Measurements from ENCODE around the gene MKNK1.

Gene MKNK1

DNA sequence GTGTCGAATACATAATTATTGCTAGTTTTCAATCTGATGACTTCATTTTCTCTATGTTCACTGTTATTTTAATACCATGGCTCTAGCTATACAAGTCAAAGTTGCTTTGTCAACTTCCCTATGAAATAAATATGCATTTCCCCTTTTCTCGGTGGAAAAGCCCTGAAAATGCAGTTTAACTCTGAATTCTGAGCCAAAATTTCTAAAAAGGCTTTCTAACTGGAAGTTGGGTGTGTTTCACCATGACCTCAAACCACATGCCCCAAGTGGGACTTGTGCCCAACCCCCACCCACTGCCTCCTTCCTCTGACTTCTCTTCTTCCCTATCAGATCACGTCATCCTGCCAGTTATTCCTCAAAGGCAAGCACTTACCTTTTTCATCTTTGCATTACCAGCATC, 8.9 kb downstream of the MKNK1 start:
- no peak for DNase-seq

DNA sequence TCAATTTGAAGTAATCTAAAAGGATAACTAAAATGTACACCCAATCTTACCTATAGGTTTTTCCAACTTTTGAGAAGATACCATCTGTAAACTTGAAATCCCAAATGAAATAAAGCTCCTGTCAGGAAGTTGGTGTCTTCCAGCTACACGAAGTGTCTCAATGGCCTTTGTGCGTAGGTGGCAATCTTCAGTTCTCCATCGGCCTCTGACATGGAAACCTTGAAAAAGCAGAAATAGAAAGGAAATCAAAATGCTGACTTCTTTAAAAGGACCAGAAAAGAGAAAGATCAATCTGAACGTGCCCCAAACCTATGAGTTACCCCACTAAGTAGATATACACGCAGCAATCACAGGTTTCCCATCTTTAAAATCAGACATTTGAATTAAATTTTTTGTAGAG, 10.0 kb downstream of the MKNK1 start:
- DNase-seq = no peak

DNA sequence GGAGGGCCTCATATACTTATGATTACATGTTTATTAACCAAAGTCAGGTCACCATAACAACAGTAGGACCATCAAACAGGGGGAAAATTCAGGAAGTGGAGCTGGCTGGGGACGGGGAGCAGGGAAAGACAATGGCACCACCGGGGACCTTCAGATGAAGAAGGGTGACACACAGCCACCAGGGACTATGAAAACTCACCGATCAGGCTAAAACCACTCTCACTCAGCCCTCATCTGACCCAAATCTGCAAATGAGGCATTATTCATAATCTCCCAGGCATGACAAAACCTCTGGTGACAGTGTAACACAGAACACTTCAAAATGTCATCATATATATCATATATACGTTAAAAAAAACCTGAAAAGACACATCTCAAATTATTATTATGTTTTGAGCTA, 11.2 kb downstream of the MKNK1 start:
- DNase-seq = no peak

DNA sequence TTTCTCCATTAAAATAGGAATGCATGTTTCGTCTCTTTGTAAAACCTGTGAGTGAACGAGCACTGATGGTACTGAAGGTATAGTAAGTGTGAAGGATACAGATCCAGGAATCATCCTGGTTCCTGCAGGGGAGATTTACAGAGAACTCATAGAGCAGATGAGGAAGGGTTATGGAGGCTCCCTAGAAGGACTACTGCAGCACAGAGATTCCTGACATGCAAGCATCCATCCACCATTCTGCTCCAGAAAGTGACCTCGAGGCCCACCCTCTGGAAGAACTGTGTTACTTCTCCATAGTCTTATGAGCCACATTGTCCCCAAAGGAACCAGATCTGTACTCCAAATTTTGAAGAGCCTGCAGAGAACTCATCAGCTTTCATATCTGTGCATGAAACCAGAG, 14.5 kb downstream of the MKNK1 start:
- DNase-seq = no peak

DNA sequence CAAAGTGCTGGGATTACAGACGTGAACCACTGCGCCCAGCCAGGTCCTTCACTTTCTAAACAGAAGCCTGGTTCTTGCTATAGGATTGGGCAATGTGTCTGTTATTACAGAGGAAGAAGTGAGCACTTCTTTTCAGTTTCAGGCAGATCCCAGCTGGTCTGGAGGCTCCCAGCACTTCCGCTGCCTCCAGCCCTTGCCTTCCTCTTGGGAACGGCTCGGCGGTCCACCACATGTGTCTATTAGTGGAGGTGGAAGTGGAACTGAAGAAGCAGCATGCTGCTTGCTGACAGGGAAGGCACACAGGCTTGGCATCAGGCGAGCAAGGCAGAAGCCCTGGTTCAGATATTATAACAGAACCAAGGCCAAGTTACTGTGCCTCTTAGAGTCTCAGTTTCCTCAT, 17.0 kb downstream of the MKNK1 start:
- no peak for DNase-seq

DNA sequence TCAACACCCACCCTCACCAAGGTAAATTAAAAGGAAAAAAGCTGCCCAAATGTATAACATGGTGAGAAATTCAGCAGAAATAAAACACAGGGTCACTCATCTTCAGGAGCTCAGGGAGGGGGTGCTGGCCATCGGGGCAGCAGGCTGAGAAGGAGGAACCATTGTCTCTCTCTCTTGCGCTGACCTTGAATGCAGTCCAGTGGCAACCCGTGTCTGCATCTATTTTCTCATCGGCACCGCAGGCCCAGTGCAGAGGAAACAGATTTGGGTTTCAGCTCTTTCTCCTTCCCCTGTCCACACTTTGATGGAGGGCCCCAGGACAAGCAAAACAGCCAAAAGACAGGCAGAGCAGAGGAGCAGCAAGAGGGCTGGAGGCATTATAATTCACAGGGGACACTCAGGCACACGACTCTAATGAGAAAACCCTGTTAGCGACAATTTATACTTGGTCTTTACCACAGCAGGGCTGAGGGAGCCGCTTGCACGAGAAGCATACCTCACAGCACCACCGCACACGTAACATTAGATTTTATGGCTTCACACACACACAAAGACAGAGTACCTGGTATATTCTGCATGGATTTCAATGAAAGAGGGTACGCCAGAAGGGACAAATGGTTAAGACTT, 18.6 kb downstream of the MKNK1 start:
- no peak for DNase-seq

DNA sequence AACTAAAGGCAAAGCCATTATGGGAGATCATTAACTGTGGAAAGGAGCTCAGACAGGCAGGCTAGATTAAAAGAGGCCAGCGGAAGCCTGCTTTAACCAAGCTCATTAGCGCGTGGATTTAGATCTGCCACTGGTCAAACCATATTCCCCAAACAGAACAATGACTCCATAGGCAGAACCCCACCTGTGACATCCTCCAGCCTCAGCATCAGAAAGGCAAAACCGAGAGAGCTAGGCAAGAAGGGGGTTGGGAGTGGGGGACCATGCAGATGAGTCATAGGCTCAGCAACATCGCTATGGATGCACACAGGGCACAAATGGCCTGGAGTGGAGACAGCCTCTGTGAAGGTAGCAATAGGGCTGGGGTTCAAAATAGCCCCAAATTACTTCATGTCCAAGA, 20.6 kb downstream of the MKNK1 start:
- no peak for DNase-seq

DNA sequence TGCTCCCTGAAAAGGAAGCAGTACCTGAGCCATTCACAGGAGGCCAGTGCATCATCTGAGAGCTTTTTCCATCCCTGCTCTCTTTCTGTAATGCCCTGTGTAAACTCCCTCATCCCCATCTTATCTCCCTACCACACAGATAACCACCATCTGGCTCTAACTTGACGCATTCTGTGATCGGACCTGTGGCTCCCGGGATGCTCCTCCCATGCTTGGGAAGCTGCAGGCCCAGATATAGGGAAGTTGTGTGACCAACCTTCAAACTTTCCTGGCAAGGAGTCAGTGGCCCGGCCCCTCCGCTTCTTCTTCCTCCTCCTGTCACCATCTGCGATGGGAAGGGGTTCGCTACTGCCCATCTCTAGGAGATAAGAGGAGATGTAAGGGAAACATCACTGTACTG, 21.1 kb downstream of the MKNK1 start:
- DNase-seq = no peak

DNA sequence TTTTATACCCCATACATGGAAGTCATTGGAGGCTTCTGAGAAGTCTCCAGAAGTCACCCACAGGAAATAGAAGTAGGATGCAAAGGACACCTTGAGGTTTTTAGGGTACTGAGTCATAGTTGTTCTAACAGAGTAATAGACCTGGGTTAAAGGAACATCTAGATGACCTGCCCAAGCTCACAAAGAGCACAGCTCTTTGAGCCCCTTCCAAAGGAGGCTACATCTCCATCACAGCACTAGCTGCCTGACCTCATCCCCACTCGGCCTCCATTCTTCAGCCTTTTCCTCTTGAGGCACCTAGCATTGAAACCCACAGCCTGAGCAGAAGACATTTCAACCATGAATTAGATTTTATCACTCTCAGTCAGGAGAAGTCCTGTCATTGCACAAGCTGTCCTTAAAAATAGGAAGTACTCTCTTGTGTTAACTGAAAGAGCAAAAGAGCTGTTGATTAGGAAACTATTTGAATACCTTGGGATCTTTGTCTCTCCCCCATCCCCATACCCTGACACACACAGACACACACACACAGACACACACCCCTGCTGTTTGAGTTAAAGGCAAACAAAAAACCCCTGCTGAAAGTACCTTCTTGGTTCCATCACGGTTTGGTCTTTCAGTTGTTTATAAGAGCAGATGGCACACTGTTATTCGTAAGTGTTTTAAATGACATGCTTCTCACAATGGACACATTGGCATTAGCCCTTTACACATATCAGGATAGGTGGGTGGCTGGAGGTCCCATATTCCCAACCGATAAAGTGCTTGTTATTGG, 22.2 kb downstream of the MKNK1 start:
- DNase-seq = no peak

DNA sequence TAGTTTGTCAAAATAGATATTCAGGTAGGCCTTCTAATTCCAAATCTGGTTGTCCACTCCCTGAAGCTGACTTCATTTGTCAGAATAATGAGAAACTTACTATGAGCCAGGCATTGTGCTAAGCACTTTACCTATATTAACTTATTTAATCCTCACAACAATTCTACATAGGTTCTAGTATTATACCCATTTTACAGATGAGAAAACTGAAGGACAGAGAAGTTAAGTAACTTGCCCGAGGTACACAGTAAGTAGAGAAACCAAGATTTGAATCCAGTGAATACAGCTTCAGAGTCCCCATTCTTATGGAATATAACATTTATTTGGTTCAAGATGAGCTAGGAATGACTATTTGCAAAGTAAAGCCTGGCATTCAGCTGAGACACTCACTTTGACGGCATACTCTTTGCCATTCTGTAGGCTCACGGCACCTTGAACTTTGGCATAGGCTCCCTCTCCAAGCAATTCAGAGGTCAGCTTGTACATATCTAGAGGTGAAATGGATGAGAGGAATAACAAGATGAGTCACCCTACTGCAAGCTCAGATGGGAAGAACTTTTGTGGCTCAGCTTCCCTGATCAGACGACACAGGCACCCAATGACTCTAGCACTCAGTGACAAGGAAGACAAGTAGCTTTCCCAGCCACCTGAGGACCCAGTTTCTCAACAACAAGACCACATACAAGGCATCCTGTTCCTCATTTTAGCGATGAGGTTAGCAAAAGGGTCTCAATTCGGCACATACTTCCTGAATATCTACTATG, 23.7 kb downstream of the MKNK1 start:
- DNase-seq = no peak

DNA sequence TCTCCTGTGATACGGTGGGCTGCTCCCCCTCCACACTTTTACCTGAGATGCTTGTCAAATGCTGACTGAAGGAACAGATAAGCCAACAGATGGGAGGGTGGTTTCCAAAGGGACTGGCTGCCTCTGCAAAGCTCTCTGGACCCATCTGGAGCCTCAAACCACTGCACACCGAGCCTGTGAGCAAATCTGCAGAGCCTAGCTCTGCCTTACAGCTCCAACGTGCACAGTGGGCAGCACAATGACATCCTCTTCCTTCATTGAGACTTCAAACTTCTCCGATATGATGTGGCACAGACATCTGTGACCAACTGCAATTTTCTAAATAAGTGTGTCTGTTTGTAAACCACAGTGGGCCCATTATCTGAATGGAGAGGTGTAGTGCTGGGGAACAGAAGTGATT, 26.4 kb downstream of the MKNK1 start:
- DNase-seq = no peak

DNA sequence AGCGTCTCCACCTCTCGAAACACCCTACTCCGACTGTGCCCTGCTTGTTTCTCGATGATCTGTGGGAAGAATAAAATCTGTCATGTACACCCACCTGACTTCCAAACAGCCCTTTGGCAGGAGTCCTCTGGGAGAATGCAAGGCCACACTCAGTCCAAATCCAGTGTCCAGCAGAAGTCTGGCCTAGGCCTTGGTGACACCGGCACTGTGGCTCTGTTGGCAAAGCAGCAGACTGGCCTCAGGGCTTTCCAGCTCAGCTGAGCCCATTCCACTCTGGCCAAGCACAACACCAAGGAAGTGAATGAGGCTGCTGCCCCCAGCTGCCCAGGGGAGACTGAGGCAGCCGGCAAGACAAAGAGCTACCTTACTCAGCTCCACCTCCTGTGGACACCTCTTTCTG, 27.5 kb downstream of the MKNK1 start:
- DNase-seq = no peak

DNA sequence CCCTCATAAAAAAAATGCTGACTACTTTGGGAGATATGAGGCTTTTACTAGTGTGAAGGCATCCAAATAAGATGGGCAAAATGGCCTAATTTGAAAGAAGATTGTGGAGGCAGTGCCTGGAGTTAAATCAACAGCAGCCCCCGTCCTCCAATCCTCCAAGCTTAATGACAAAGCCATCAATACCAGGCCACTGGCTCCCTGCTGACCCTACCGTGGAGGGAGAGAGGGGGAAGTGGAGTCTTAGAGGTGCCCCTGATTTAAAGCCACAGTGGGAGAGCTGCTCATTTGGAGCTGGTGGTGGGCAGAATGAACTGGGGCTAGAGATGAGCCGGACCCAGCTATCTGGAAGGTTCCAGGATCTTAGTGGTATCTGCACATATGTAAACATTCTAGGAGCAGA, 28.3 kb downstream of the MKNK1 start:
- no peak for DNase-seq

DNA sequence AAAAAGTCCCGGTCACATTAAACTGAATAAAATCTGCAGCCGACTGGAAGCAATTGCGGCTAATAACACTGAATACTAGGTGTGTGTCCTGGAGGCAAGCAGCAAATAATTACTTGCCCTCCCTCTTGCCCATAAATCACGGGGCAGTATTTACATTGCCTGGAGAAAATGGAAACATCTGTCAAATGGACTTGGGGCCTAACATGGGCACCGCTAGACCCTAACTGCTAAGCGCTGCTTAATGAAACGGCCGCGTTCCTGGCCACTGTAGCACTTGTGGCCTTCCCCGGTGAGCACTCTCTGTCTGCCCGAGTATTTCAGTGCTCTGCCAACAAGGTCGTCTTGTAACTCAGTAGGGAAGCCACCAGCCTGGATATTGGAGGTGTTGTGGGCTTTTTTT, 28.8 kb downstream of the MKNK1 start:
- DNase-seq = no peak

DNA sequence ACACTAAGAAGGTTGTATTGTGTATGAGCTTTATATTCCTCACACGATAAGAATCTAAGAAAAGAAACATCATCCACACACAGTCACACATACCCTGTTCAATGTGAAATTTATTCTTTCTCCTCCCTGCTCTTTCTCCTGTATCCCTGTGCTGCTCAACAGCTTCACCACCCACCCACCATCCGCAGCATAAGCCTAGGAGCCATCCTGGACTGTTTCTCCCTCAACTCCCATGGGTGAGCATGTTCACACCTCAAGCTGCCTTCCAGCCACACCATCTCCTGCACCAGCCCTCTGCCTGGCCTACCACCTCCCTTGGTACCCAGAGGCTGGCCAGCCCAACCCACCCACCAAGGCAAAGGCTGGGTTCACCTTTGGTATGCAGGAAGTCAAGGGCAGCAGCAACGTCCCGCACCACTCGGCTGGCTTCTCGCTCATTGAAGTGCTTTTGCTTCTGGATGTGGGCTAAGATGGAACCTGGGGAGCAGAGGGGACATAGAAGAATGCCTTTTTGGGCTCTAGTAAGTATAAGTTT, 32.3 kb downstream of the MKNK1 start:
- DNase-seq = no peak

DNA sequence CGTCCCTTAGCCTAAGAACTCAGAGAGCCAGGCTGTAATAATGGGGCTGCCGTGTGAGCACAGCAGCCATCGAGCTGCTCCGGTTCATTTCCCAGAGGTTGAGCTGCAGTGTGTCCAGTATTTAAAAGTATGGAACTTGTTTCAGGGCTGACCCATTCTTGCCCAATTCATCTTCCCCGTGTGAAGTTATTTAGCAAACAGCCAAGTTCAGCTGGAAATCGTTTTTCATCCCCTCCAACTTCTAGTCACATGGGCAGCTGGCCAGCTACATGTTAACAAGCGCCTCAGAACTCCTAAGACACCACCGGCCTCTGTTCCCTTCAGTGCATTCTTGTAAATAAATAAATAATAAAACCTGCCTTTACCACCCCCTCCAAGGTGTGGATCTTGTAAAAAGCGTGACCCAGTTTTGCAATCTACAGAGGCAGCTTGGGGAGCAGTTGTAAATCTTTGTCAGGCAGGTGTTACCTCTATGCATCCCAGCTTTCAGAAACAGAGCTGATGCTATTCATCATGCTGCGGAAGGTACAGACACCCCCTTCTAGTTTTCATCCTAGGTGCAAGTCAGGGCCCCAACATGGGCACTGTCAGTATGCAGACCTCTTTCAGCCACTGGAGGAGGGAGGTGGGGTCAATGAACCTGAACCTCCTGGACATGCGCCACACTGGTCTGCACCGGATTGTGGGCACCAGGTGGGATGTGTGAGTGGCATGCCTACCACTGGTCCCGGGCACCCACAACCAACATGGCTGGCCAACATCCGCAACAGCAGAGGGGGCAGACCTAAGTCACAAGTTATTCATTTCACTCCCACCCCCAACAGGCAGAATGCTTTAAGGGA, 34.0 kb downstream of the MKNK1 start:
- no peak for DNase-seq

DNA sequence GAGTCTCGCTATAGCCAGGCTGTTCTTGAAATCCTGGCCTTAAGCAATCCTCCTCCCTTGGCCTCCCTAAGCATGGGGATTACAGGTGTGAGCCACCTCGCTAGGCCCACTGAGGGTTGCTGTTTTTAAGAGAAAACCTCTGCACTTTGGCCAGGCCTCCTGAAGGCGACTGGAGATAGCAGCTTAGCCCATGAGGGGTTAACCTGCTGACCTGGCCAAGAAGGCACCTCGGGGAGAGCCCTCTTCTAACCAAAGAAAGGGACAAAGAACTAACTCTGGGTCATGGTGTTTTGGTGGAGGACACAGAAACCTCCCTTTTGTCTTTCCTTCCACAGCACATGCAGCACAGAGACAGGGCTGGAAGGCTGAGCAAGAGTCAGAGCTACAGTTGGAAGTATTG, 35.0 kb downstream of the MKNK1 start:
- DNase-seq = no peak

DNA sequence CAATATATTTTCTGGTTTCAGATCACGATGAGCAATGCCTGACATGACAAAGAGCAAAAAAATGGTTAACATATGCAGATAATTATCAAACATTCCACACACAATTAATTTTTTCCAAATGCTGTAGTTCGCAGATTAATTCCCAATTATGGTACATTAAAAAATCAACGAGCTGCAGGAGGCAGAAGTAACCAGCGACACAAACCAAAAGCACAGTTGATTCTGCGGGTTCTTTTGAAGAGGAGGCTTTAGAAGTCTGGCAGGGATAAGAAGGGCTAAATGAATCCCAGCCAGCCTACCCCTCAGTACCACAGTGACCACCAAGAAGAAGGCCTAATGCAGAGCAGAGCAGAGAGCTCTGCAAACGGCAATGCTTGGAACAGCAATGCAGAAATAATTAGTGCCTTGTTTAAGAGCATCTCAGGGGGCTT, 35.6 kb downstream of the MKNK1 start:
- no peak for DNase-seq

DNA sequence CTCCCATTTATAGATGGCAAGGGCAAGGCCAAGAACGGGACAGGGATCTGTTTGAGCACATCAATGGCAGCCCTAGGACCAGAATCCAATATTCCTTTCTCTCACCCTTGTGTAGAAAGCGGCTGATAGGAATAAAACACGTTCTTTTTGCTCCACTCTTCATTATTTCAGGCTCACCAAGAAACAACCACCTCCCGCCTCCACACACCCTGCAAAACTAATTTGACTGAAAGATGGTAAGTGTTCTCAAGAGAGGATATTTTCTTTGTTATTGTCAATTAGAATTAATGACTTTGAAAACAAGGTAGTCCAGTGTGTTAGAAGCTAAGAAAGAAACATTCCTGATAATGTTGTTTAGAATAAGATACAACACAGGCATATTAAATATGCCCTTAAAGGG, 40.7 kb downstream of the MKNK1 start:
- no peak for DNase-seq

DNA sequence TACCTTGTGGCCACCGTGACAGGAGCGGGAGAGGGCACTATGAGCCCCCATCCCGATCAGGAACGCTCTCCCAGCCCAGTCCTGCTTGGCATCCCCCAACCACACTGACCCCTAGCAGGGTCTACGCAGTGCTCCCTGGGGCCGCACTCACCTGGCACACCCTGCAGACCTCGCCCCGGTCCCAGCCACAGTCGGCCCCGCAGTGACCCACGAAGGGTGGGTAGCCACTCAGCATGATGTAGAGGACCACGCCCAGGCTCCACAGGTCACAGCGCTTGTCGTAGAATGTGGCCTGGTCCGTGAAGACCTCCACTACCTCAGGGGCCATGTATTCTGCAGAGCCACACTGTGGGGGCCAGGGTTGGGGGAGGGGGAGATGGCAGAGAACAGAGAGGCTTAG, 41.6 kb downstream of the MKNK1 start:
- no peak for DNase-seq

DNA sequence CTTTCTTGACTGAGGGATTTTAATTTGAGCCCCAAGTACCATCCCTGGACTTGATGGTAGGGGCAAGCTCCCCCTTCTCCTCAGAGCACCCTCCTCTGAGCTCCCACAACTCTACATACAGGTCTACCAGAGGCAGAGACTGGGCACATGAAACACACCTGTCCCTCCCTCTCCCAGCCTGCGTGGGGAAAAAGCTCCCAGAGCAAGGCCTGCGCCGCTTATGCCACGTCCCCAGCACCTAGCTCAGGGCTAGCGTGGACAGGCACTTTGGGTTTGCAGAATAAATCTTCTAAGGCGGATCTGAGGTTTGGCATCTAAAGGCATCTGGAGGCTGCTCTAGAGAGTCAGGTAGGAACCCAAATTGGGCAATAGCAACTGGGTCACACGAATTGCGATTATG, 45.1 kb downstream of the MKNK1 start:
- DNase-seq = no peak

DNA sequence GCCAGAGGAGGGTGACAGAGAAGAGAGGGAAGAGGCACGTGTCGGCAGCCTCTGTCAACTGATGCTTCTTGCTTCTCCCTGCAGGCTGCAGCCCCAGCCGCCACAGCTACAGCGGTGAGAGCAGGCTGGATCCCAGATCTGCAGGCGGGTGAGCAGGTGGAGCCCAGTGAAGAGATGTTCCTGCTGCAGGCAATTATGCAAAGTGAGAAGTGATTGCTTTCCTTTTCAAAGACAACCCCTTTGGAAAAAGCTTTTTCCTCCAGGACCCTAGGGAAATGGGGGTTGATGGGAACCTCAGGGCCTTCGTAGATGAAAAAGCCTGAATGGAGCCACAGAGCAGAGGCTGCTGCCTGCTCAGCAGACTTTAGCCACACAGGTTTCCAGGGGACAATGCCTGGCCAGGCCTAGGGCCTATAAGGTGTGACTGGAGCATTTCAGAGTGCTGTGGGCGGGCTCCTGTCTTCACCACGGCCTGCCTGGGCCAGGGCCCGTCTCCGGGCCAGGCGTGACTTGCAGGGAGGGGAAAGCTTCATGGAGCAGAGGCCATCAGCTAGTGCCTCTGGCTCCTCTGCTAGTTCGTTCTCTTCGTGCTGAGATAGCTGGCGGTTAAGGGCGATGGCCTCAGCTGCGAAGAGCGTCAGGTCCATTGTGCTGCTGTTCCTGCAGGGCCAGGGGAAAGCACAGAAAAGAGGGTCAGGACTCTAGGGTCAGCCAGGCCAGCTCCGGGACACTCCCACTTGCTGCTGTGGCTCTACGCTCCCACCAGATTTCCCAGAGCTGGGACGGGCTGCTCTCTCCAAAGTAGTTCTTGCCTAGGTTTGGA, 45.7 kb downstream of the MKNK1 start:
- no peak for DNase-seq
